NCI-H446 treated with DMSO at 0.1 percent for 48 hours (cell line): ENCODE results near the gene IFRD2.
"Not testable (repeated sequence)": the region's sequence is repeated elsewhere in the genome, so short reads cannot be mapped to it uniquely, and the experiment has no call there.

Source experiments
- DNase-seq: peaks from one replicate; lab custom pipeline; 2025; lab: John Stamatoyannopoulos, UW

The IFRD2 gene

DNA sequence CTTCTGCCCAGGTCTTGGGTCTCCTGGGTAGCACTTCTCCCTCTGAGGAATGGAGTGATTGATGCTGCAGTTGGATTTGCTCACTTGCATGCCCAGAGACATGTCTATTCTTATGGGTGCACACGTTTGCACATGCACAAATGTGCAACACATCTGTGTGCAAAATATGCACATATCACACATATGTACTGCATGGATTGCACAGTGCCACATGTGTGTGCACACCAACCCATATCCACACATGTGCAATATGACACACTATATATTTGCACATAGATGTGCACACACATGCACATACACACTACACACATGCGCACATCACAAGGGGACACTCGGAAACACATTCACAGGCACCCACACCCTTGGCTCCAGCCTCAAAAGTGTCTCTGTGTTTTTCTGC, 24.0 kb downstream of the IFRD2 start:
- no peak for DNase-seq

- DNase-seq = no peak
Observed at GRCh38 chr3:50267280-50267913, 24.8 kb downstream of the IFRD2 start.

GRCh38 chr3:50266836-50267235, 25.4 kb downstream of the IFRD2 start:
- DNase-seq = no peak

DNA sequence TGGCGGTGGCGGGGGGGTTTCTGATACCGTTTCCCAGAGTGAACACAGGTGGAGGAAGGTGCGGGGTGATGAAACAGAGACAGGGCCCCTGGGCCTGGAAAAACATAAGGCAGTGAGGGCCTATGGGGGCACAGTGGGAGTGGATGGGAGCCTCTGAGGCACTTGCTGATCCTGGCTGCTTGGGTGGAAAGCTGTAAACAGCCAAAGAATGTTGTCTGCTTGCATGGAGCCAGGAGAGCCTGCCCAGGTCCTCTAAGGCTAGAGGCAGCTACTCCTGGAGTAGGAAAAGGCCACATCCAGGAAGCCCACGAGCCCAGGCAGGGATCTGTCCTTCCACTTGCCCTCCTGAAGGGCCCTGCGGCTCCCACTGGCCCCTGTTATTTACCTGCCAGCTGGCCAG, 26.2 kb downstream of the IFRD2 start:
- no peak for DNase-seq

- no peak for DNase-seq
Observed at GRCh38 chr3:50265571-50265970, 26.7 kb downstream of the IFRD2 start.

- no peak for DNase-seq
Observed at GRCh38 chr3:50264964-50265485, 27.2 kb downstream of the IFRD2 start.

GRCh38 chr3:50264383-50264963, 27.8 kb downstream of the IFRD2 start:
- DNase-seq = no peak

GRCh38 chr3:50263478-50264382, 28.5 kb downstream of the IFRD2 start:
- DNase-seq = no peak

DNA sequence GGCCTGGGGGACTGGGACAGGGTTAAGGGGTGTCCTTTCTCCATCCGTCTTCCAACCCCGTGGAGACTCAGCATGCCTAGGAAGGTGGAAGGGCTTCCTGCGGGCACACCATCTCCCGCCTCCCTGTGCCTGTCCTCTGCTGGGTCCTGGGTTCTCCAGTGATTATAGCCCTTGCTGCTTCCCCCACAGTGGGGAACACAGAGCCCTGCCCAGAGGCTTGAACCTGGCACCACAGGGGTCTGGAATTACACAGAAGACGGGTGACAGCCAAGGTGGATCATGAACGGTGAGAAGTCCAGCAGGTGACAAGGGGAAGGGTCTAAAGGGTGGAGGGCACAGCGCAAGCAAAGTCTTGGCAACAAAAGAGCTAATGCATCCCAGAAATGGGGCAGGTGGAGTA, 29.5 kb downstream of the IFRD2 start:
- no peak for DNase-seq

GRCh38 chr3:50262200-50262599, 30.0 kb downstream of the IFRD2 start:
- DNase-seq = not testable (repeated sequence)

- no peak for DNase-seq
Observed at GRCh38 chr3:50261505-50261904, 30.7 kb downstream of the IFRD2 start.

DNA sequence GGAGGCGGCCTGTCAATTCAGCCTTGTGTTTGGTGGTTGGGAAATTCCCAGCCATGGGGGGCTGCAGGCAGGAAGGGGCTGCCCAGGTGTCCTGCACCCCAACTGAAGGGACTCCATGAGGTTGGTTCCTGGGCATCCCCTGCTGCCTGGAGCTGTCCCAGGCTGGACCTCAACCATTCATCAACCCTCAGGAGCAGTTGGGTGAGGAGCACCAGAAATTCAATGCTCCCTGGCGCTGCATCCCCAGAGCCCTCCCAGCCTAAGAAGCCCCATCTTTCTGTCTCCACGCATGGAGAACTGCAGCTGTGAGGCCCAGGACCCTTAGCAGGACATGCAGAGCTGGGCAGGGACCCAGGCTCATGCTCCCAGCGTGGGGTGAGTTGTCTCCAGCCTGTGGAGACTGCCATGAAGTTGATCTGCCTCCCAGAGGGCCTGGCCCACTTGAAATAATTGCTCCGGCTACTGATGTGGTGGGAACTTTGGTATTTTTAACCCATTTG, 31.2 kb downstream of the IFRD2 start:
- no peak for DNase-seq

DNA sequence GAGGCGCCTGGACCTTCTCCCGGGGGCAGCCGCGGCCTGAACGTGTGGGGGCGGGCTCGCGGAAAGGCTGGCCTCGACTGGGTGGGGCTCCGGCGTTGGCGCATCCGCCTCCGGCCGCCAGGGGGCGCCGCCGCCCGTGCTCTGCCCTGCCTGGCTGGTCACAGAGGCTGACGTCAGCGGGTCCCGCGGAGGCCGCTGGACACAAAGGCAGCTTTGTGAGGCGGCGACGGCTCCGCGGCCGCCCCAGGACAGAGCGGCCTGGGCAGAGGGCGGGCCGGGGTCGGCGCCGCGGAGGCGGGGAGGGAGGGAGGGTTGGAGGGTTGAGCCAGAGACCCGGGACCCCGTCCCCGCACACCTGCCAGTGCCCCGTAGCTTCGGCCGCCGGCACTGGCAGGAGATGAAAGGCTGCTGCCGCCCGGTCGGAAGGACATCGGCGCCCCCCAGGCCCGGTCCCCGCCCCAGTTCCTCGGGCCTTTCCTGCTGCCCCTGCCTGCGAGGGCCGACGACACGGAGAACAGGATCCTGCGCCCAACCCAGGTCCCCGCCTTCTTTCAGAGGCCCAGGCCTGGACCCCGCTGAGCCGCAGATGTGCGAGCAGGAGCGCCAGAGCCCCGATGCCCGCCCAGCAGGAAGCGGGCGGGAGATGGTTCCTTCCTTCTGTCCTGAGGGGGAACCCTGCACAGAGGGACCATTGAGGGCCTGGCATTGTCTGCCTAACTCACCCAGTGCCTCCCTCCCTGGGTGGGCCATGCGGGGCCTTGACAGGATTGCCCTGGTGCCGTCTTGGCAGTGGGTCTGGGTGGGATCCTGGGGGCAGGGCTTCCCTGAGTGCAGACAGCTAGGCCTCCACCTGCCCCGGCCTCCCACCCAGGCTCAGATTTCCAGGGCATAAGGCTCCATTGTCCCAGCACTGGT, 31.9 kb downstream of the IFRD2 start:
- DNase-seq = peak; percentile 63

- DNase-seq = no peak
Observed at GRCh38 chr3:50259432-50260026, 32.7 kb downstream of the IFRD2 start.

GRCh38 chr3:50258979-50259378, 33.2 kb downstream of the IFRD2 start:
- no peak for DNase-seq

DNA sequence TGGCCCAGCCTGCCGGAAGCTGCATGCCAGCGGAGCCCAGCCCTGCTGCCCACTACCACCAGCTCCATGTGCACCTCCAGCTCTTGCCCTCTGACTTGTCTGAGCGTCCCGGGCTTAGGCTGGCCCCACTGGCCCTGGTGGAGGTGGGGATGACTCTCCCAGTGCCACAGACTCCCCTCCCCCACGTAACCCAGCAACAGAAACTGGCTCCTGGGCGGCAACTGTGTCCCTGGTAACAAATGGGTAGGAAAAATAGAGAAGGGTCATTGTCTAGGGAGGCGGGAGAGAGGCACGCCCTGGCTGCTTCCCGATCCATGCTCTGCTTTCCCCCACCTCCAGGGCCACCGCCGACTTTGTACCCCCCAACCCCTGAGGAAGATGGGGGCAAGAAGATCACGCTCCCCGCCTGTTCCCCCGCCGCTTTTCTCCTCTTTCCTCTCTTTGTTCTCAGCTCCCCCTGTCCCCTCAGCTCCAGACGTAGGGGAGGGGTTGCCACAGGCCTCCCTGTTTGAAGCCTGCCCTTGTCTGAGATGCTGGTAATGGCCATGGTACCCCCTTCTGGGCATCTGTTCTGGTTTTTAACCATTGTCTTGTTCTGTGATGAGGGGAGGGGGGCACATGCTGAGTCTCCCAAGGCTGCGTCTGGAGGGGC, 34.1 kb downstream of the IFRD2 start:
- DNase-seq = no peak

GRCh38 chr3:50256978-50257890, 35.0 kb downstream of the IFRD2 start:
- no peak for DNase-seq

DNA sequence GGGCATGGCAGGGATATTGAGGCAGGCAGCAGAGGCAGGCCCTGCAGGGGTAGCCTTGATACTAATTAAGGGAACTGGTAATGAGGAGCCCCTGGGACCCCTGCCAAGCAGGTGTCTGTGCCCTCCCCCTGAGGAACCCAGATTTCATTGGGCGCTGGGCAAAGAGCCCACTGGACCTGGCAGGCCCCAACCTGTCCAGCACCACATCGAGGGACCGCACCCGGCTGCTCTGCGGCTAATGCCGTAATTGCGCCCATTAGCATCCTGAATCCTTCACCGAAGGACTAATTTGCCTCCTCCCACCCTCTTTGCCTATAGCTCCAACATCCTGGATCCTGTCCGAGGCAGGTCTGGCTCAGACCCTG, 37.0 kb downstream of the IFRD2 start:
- DNase-seq = no peak

DNA sequence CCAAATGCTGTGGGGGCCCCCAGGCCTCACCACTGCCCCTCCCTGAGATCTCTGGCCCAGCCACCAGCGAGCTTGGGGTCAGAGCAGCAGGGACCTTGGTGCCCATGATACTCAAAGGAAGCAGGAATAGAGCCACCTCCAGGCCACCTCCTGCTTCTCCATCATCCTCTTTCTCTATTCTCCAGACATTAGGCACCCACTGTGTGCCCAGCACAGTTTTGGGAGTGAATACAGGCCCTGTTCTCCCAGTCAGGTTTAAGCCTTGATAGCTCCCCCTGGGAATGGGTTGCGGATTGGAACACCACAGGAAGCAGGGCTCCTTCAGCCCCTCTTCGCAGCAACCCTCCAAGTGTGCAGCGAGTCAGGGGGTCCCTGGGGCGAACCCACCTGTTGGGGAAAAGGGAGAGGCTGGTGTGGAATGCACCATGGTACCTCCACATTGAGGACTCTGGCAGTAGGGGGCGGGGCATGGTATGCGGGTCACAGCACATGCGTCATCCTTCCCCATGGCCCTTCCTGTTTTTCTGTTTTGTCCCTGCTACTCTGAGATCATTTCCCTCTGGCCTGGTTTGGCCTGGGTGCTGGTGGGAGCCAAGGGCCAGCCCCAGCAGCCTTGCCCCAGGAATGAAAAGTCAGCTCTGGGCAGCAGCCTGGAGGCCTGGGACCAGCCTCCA, 37.5 kb downstream of the IFRD2 start:
- no peak for DNase-seq
